ENCODE data around the gene HAPLN3. TPM values are rescaled to one million over a fixed set of nuclear protein-coding genes. Genes with fewer than 3 reads are reported as not detected.

The HAPLN3 gene
- total RNA-seq, 1 donor from 2014 or later: 0.27 TPM

- DNase-seq: no peak
- Mint-ChIP-seq H3K36me3 (ENCODE audit: unreplicated experiment) (no peaks in the 10 kb centered on the region), H3K4me1 (ENCODE audit: low read depth, unreplicated experiment) (no peaks in the 10 kb centered on the region), H3K4me3 (ENCODE audit: unreplicated experiment) (no peak overlapping the region), H3K27me3 (ENCODE audit: unreplicated experiment) (no peaks in the 10 kb centered on the region), H3K9me3 (ENCODE audit: unreplicated experiment) (peaks cover 2% of the 10 kb centered on the region), H3K27ac (ENCODE audit: unreplicated experiment) (no peak overlapping the region)
- TF ChIP-seq CTCF (IDR thresholded peaks at IDR 0.05; ENCODE audit: partially characterized antibody, unreplicated experiment): no peak
Observed at GRCh38 chr15:88833731-88834100, 61.6 kb downstream of the HAPLN3 start.

GRCh38 chr15:88832820-88833730, 62.3 kb downstream of the HAPLN3 start:
- H3K27ac Mint-ChIP-seq (ENCODE audit: unreplicated experiment): no peak overlapping the region
- DNase-seq: no peak

GRCh38 chr15:88830016-88830415, 65.3 kb downstream of the HAPLN3 start:
- DNase-seq: no peak
- Mint-ChIP-seq H3K4me3 (ENCODE audit: unreplicated experiment) (no peak overlapping the region), H3K9me3 (ENCODE audit: unreplicated experiment) (no peaks in the 10 kb centered on the region), H3K36me3 (ENCODE audit: unreplicated experiment) (no peaks in the 10 kb centered on the region), H3K27ac (ENCODE audit: unreplicated experiment) (no peak overlapping the region), H3K4me1 (ENCODE audit: low read depth, unreplicated experiment) (no peaks in the 10 kb centered on the region), H3K27me3 (ENCODE audit: unreplicated experiment) (no peaks in the 10 kb centered on the region)
- TF ChIP-seq CTCF (IDR thresholded peaks at IDR 0.05; ENCODE audit: partially characterized antibody, unreplicated experiment): no peak

More at GRCh38 chr15:88832820-88833730, 62.3 kb downstream of the HAPLN3 start:
- peaks cover 2% of the 10 kb centered on the region for H3K9me3 Mint-ChIP-seq (ENCODE audit: unreplicated experiment)
- H3K4me3 Mint-ChIP-seq (ENCODE audit: unreplicated experiment): no peak overlapping the region
- H3K4me1 Mint-ChIP-seq (ENCODE audit: low read depth, unreplicated experiment): no peaks in the 10 kb centered on the region
- no peak for TF ChIP-seq CTCF (IDR thresholded peaks at IDR 0.05; ENCODE audit: partially characterized antibody, unreplicated experiment)
- H3K27me3 Mint-ChIP-seq (ENCODE audit: unreplicated experiment): no peaks in the 10 kb centered on the region
- H3K36me3 Mint-ChIP-seq (ENCODE audit: unreplicated experiment): no peaks in the 10 kb centered on the region

- Mint-ChIP-seq H3K27me3 (ENCODE audit: unreplicated experiment) (no peaks in the 10 kb centered on the region), H3K36me3 (ENCODE audit: unreplicated experiment) (no peaks in the 10 kb centered on the region), H3K9me3 (ENCODE audit: unreplicated experiment) (no peaks in the 10 kb centered on the region), H3K4me3 (ENCODE audit: unreplicated experiment) (no peak overlapping the region), H3K27ac (ENCODE audit: unreplicated experiment) (no peak overlapping the region), H3K4me1 (ENCODE audit: low read depth, unreplicated experiment) (no peaks in the 10 kb centered on the region)
- TF ChIP-seq CTCF (IDR thresholded peaks at IDR 0.05; ENCODE audit: partially characterized antibody, unreplicated experiment): no peak
- DNase-seq: no peak
Observed at GRCh38 chr15:88828791-88829190, 66.6 kb downstream of the HAPLN3 start.

Other genes starting within 250 kb of the HAPLN3 start
- gene ACAN, start 92.1 kb downstream of the HAPLN3 start, total RNA-seq (ENCODE audit: unreplicated experiment): 0.05 TPM
- gene MFGE8, start 17.8 kb upstream of the HAPLN3 start, total RNA-seq (ENCODE audit: unreplicated experiment): 19.9 TPM
- gene ABHD2, start 192.9 kb upstream of the HAPLN3 start, total RNA-seq (ENCODE audit: unreplicated experiment): 101 TPM